GM18505 (cell line): ENCODE data around the gene GLIPR2.
"Not testable (repeated sequence)": the region's sequence is repeated elsewhere in the genome, so short reads cannot be mapped to it uniquely, and the experiment has no call there.

Experiments used
- ATAC-seq: cut with Tn5 transposase; IDR thresholded peaks from one replicate; pipeline ENCODE4 v1.9.1; 2021; ENCODE audit not compliant: unreplicated experiment
- POLR2A ChIP-seq: IDR thresholded peaks from 4 replicates; pipeline ENCODE4 v1.6.1; 2011; ENCODE audit warnings: borderline replicate concordance; ENCODE audit not compliant: insufficient read depth, insufficient read length; ENCODE audit errors: extremely low read depth

GLIPR2 gene

GRCh38 chr9:36129139-36129538, 7.4 kb upstream of the GLIPR2 start:
- TF ChIP-seq POLR2A: no peak

GRCh38 chr9:36131666-36132065, 4.9 kb upstream of the GLIPR2 start:
- ATAC-seq: not testable (repeated sequence)

More at GRCh38 chr9:36129139-36129538, 7.4 kb upstream of the GLIPR2 start:
- no peak for ATAC-seq

DNA sequence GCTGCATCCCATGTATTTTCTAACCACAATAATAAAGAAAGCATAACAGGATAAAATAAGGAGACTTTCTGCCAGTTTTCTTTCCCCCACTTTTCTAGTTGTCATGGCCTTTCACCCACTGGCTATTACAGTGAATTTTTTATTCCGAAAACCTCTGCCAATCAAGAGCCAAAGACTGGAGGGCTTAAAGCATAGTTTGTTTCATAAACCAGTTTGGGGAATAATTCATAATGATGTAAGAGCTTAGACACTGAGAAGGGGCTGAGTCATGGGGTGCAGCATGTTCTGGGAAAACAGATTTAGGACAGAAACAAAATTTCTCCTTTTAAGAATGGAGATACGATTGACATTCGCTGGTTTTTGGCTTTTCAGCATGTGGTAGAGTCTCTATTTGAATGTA, 4.4 kb upstream of the GLIPR2 start:
- ATAC-seq: no peak
- TF ChIP-seq POLR2A: no peak

- ATAC-seq: no peak
- no peak for TF ChIP-seq POLR2A
These were observed 1.6 kb upstream of the GLIPR2 start for GRCh38 chr9:36134761-36135505.

DNA sequence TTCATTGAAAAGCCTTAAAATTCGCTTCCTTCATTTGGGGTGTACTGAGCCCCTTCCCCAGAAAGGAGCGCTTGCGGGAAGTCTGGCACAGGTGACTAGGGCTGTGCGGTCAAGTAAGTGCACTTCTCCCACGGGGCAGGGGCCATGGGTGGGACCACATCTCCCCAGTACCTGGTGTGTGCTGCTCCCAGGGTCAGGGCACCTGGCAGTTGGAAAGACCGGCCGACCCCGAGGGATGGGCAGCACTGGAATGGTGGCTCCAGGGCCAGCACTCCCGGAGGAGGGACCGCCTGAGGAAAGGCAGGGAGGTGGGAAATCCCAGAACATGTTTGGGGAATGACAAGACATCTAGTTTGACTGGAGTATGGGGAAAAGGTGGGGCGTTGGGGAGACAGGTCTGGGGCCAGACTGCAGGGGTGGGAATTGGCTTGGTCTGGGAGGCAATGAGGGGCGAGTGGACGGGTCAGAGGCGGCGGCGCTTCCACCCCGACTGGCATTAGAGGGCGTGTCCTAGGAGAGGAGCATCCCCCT, 727 bp upstream of the GLIPR2 start:
- no peak for TF ChIP-seq POLR2A
- ATAC-seq: no peak

DNA sequence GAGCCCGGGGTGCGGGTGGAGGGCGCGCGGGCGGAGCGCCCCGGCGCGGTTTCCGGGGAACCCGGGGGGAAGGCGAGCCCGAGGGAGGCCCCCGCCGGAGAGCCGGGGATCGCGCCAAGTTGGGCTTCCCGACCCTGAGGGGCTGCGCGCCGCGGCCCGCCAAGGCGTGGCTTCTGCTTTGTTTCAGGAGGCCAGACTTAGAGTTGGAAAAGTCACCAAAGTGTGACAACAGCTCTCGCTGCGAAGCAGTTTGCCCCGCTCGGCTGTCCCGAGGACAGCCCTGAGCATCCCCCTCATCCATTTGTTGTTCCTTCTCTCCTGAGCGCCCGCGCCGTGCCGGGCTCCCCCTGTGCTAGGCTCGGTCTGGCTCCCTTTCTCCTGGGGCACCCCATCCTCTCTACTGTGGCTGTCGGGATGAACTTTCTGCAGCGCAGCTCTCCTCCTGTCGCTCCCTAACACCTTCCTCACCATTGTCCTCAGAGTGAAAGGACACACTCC, 410 bp downstream of the GLIPR2 start:
- TF ChIP-seq POLR2A: no peak
- peak; percentile 27 for ATAC-seq

GRCh38 chr9:36137392-36138004, 965 bp downstream of the GLIPR2 start:
- no peak for TF ChIP-seq POLR2A
- ATAC-seq: no peak

- ATAC-seq: no peak
- TF ChIP-seq POLR2A: no peak
These were observed 2.0 kb downstream of the GLIPR2 start for GRCh38 chr9:36138496-36138895.

GRCh38 chr9:36138901-36139300, 2.4 kb downstream of the GLIPR2 start:
- no peak for TF ChIP-seq POLR2A
- no peak for ATAC-seq

DNA sequence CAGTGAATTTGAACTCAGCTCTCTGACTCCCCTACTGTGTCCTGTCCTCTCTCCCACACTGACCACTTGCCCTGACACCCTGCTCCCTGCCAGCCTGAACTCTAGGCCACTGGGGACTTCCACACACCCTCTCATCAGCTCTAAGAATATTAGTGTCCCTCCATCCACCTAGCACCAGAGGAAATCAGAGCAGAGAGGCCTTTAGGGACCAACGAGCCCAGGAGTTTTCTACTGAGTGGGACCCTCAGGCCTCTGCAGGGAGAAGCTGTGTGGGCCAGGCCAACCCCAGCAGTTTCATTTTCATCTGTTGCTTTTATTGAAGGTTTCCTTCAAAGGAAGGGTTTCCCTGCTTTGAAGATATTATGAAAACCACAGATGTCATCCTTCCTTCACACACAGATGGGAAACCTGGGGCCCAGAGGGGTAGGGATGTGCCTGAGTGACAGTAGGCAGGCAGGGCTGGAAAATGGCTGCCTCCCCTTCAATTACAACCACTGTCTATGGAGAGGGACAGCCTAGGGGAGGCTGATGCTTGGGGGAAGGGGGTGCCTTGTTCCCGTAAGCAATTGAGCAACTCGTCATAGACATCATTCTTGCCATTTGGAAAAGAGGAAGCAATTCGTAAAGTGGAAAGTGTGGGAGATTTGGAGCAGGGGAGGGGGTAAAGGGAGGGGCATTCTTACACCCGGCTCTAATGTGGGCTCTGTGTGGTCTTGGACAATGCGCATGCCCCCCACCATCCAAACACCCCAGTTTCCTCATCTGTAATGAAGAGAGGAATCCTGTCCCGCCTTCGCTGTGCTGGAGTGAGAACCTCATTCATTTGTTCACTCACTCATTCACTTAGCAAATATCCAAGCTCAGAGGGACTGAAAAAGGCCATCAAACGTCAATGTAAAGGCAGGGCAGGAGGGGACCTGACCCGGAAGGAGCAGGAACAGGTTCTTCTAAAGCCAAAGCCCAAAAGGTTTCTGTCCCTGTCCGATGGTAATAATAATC, 3.9 kb downstream of the GLIPR2 start:
- no peak for ATAC-seq
- TF ChIP-seq POLR2A: no peak

DNA sequence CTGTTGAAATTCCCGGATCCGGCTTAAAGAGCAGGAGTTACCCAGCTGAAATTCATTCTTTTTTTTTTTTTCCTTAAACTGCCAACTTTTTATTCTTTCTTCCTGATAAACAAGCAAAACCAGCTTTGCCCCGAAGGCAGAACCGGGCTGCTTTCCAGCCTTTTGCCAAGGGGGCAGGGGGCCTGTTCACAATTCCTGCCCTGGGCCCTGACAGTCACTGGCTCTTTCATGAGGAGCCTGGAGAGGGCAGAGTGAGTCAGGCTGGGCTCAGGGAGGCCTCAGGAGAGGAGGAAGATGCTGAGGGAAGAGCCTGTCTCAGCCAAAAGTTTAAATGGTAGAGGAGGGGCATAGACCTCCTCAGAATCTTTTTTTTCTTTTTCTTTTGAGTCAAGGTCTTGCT, 4.8 kb downstream of the GLIPR2 start:
- no peak for ATAC-seq
- no peak for TF ChIP-seq POLR2A

- no peak for TF ChIP-seq POLR2A
- ATAC-seq: no peak
These were observed 5.2 kb downstream of the GLIPR2 start for GRCh38 chr9:36141761-36142160.

GRCh38 chr9:36142510-36143244, 6.1 kb downstream of the GLIPR2 start:
- no peak for TF ChIP-seq POLR2A
- no peak for ATAC-seq

GRCh38 chr9:36143245-36143641, 6.7 kb downstream of the GLIPR2 start:
- TF ChIP-seq POLR2A: no peak
- ATAC-seq: no peak
